Brain microvascular endothelial cell (primary cell): ENCODE data around the gene ABO.
A peak's percentile ranks its signal among the peaks of the same experiment; 100 is the strongest.
"Not testable (repeated sequence)": the region's sequence is repeated elsewhere in the genome, so short reads cannot be mapped to it uniquely, and the experiment has no call there.

Experiments used
- DNase-seq: peaks from one replicate; pipeline ENCODE4 v3.0.0-alpha.2; 2020
- H3K27ac ChIP-seq: fragments of 250-450 bp; sonication (Bioruptor Pico); 2 replicates; pipeline ENCODE4 v1.5.1; 2020; ENCODE audit warnings: mild to moderate bottlenecking, moderate library complexity
- H3K27me3 ChIP-seq: fragments of 250-450 bp; sonication (Bioruptor Pico); replicated peaks from 2 replicates; pipeline ENCODE4 v1.5.1; 2020; ENCODE audit warnings: mild to moderate bottlenecking
- H3K36me3 ChIP-seq: fragments of 250-450 bp; sonication (Bioruptor Pico); replicated peaks from 2 replicates; pipeline ENCODE4 v1.5.1; 2020; ENCODE audit warnings: mild to moderate bottlenecking
- H3K4me3 ChIP-seq: 2 replicates; pipeline ENCODE4 v1.5.1; 2011; ENCODE audit warnings: low read depth, mild to moderate bottlenecking, control low read depth, low read length, moderate library complexity
- CTCF ChIP-seq: IDR thresholded peaks from 2 replicates; pipeline ENCODE4 v1.5.1; 2011; ENCODE audit warnings: low read depth, mild to moderate bottlenecking, moderate library complexity, low read length, control low read depth, inconsistent platforms; ENCODE audit errors: missing control alignments
- in situ Hi-C: cut with HindIII; loops from 2 replicates; pipeline ENCODE4 v1.10.0; 2017; ENCODE audit warnings: low sequenced_read_pairs, low pct_ligation_motif_present

ABO gene

DNA sequence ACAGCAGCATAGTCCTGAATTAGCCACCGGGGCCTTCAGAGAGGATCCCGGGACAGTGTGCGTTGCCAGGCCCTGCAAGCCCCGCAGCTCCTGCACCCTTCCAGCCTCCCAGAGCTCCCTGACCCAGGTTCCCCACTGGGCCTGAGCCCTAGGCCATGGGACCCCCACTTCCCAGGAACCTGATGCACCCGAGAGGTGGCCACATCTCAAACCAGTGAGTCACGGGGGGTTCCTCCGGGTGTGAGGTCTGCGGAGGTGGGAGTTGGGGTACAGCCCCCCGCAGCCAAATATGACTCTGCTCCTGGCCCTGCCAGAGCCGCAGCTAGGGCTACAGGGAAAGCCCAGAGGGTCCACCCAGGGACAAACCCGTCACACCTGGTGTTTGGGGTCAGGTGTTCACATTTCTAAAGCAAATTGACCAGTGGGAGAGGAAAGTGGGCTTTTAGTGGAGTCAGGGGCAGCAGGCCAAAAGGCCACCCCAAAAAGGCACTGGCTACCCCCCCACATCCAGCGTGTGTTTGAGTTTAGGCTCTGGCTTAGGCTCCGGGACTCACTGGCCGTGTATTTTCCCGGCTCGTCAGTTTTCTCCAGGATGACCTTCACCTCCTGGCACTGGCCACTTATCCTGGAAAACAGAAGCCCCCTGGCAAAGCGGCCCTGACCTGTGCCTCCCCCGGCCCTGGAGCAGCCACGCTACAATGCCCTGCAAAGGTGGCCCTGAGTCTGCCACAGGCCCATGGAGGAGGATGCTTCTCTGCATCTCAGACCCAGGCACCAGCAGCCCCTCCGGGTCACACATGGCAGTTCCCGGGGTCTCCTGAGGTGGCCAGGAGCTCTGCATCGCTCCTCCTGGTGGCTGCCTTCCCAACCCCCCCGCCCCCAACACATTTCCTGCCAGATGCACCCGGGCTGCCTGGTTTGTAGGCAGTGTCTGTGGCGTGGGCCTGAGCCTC lies 48.5 kb downstream of the ABO start:
- DNase-seq: no peak
- in situ Hi-C loops: no loop called here
- Histone ChIP-seq H3K27me3 (no peaks in the 10 kb centered on the region), H3K36me3 (no peaks in the 10 kb centered on the region), H3K27ac (no peak overlapping the region), H3K4me3 (no peak overlapping the region)
- no peak for TF ChIP-seq CTCF

DNA sequence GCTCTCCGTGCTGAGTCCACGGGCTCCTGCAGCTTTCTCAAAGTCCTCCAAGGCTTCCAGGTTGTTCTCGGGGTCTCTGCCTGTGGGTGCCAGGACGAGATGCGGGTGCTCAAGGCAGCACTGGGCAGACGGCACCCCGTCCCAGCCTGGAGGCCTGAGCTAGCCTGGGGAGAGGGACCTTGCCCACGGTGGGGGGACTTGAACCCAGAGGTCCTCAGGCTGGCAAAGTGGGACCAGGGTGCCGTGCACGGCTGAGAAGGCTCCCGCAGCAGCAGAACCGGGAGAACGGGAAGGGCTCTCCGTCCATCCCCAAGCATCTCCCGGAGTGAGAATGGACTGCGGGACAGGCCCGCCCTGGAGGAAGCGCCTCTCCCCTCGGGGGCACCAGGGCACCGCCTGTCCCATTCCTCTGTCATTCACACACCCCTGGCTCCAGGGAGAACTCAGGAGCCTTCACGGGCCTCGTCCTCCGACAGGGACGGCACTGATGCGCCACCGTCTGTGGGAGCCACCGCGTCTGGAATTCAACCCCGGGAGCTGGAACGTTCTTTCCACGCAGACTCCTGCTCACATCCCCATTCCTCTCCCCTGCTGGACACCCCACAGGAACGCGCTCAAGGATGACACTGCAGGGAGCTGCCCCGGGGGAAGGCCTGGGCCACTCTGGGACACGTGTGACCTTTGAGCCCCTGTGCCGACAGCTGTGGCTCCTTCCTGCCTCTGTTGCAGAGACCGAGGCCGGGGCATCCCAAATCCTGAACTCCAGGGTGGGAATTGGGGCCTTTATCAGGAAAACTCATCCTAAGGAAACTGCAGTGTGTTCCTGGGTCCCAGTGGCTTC lies 49.6 kb downstream of the ABO start:
- in situ Hi-C loops: no loop called here
- no peaks in the 10 kb centered on the region for H3K27me3 ChIP-seq
- H3K27ac ChIP-seq: no peak overlapping the region
- H3K4me3 ChIP-seq: no peak overlapping the region
- no peaks in the 10 kb centered on the region for H3K36me3 ChIP-seq
- TF ChIP-seq CTCF: no peak
- no peak for DNase-seq

DNA sequence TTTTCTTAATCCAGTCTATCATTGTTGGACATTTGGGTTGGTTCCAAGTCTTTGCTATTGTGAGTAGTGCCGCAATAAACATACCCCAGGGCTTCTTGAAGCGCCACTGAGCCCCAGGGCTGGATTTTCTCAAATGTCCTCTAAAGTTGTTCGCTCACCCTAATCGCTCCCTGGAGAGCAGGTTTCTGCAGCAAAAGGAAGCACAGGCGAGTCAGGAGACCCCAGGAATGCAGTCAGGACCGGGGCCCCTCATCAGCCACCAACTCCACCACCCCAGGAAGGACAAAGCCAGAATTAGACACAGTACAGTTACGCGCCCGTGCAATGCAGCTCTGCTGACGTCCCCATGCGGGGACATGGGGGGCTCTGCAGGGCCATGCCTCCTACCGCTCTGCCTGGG lies 50.2 kb downstream of the ABO start:
- no peak overlapping the region for H3K27ac ChIP-seq
- no peak for DNase-seq
- in situ Hi-C loops: no loop called here
- no peak for TF ChIP-seq CTCF
- H3K36me3 ChIP-seq: no peaks in the 10 kb centered on the region
- H3K4me3 ChIP-seq: no peak overlapping the region
- H3K27me3 ChIP-seq: no peaks in the 10 kb centered on the region

- in situ Hi-C loops, H3K27ac ChIP-seq, H3K4me3 ChIP-seq, H3K36me3 ChIP-seq, H3K27me3 ChIP-seq: not testable (repeated sequence)
- peak; percentile 6 for DNase-seq
Measured at GRCh38 chr9:133223159-133223756, 51.7 kb downstream of the ABO start.

DNA sequence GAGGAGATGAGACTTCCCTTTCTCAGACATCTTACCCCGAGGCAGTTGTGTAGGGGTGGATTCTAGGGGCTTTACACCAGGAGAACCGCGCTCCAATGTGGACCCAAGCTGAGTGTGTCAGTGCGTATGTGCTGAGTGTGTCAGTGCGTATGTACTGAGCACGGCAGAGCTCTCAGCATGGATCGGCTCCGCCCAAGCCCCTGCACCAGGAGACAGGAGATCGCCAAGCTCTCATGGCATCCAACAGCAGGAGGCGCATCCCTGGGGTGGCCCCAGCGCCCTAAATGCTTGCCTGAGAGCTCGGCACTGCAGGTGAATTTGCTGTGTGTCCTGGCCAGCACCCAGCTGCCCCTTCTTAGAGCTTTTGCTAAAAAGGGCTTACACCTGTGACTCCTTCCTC lies 53.0 kb downstream of the ABO start:
- H3K36me3 ChIP-seq, DNase-seq, H3K27me3 ChIP-seq, H3K27ac ChIP-seq, H3K4me3 ChIP-seq, in situ Hi-C loops: not testable (repeated sequence)

- DNase-seq: no peak
- no peak for TF ChIP-seq CTCF
- in situ Hi-C loops: no loop called here
- Histone ChIP-seq H3K27me3 (peaks cover 3% of the 10 kb centered on the region), H3K4me3 (no peak overlapping the region), H3K27ac (no peak overlapping the region), H3K36me3 (no peaks in the 10 kb centered on the region)
Measured at GRCh38 chr9:133221177-133221809, 53.7 kb downstream of the ABO start.

GRCh38 chr9:133218049-133218975 lies 56.7 kb downstream of the ABO start:
- H3K27ac ChIP-seq, DNase-seq, H3K36me3 ChIP-seq, H3K27me3 ChIP-seq, H3K4me3 ChIP-seq, in situ Hi-C loops: not testable (repeated sequence)

DNA sequence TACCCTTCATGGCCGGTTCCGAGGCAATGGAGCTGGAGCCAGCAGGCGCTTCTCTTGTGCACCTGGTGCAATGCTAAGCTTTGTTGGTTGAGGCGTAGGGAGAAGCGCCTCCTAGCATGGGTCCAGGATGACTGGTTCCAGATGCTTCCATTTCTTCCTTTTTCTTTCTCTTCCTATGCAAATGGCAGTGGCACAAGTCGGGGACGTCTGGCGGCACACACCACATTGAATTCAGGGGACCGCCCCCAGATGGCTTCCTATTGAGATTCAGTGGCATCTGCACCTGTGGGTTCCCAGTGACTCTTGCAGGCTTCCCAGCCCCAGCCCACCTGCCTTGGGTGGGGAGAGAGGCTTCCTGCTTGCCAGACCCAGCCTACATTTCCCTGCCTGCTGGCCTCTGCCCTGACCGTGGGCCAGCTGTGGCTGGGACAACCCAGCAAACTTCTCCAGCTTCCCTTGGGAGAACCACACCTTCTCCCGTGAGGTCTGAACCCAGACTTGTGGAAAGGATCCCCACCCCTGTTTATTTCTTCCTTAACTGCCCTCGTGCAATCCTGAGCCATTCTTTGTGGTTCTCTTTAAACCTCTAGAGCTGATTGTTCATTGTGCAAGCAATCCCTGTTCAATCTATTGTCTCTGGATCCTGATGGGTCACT lies 57.5 kb downstream of the ABO start:
- in situ Hi-C loops, H3K36me3 ChIP-seq, H3K27ac ChIP-seq, H3K4me3 ChIP-seq, H3K27me3 ChIP-seq, DNase-seq: not testable (repeated sequence)
